ENCODE results near the gene ADAMTS16. TPM values are rescaled to one million over a fixed set of nuclear protein-coding genes. Genes with fewer than 3 reads are reported as not detected.
A peak's percentile ranks its signal among the peaks of the same experiment; 100 is the strongest.

The ADAMTS16 gene
- polyA plus RNA-seq, 3 donors = 61.0 to 75.3 (median 64.6) TPM

- no peak for DNase-seq (ENCODE audit: extremely low read depth in 1 of 11, low read depth in 9 of 11, low spot score in 4 of 11)
These were observed 774 bp upstream of the ADAMTS16 start for GRCh38 chr5:5139336-5139776.

GRCh38 chr5:5140479-5141338 lies 579 bp downstream of the ADAMTS16 start:
- no peak for DNase-seq (ENCODE audit: extremely low read depth in 1 of 11, low read depth in 9 of 11, low spot score in 4 of 11)

- DNase-seq (ENCODE audit: extremely low read depth in 1 of 11, low read depth in 9 of 11, low spot score in 4 of 11) = no peak
These were observed 1.1 kb downstream of the ADAMTS16 start for GRCh38 chr5:5141339-5141599.

- peak in 9 of 11 donors; percentile 47 to 76 (median 60) for DNase-seq (ENCODE audit: extremely low read depth in 1 of 11, low read depth in 9 of 11, low spot score in 4 of 11)
These were observed 1.7 kb downstream of the ADAMTS16 start for GRCh38 chr5:5141625-5142525.

GRCh38 chr5:5144441-5144840 lies 4.3 kb downstream of the ADAMTS16 start:
- DNase-seq (ENCODE audit: extremely low read depth in 1 of 11, low read depth in 9 of 11, low spot score in 4 of 11) = no peak

GRCh38 chr5:5145651-5146529 lies 5.8 kb downstream of the ADAMTS16 start:
- no peak for DNase-seq (ENCODE audit: extremely low read depth in 1 of 11, low read depth in 9 of 11, low spot score in 4 of 11)

GRCh38 chr5:5146530-5147160 lies 6.5 kb downstream of the ADAMTS16 start:
- no peak for DNase-seq (ENCODE audit: extremely low read depth in 1 of 11, low read depth in 9 of 11, low spot score in 4 of 11)

GRCh38 chr5:5149154-5149553 lies 9.0 kb downstream of the ADAMTS16 start:
- no peak for DNase-seq (ENCODE audit: extremely low read depth in 1 of 11, low read depth in 9 of 11, low spot score in 4 of 11)

- no peak for DNase-seq (ENCODE audit: extremely low read depth in 1 of 11, low read depth in 9 of 11, low spot score in 4 of 11)
These were observed 10.5 kb downstream of the ADAMTS16 start for GRCh38 chr5:5150667-5151066.

- DNase-seq (ENCODE audit: extremely low read depth in 1 of 11, low read depth in 9 of 11, low spot score in 4 of 11) = no peak
These were observed 14.6 kb downstream of the ADAMTS16 start for GRCh38 chr5:5154733-5155132.

- DNase-seq (ENCODE audit: extremely low read depth in 1 of 11, low read depth in 9 of 11, low spot score in 4 of 11) = no peak
These were observed 15.5 kb downstream of the ADAMTS16 start for GRCh38 chr5:5155617-5156016.

- DNase-seq (ENCODE audit: extremely low read depth in 1 of 11, low read depth in 9 of 11, low spot score in 4 of 11) = no peak
These were observed 16.4 kb downstream of the ADAMTS16 start for GRCh38 chr5:5156471-5157082.

- no peak for DNase-seq (ENCODE audit: extremely low read depth in 1 of 11, low read depth in 9 of 11, low spot score in 4 of 11)
These were observed 18.4 kb downstream of the ADAMTS16 start for GRCh38 chr5:5158472-5158895.

GRCh38 chr5:5159282-5160103 lies 19.4 kb downstream of the ADAMTS16 start:
- no peak for DNase-seq (ENCODE audit: extremely low read depth in 1 of 11, low read depth in 9 of 11, low spot score in 4 of 11)

GRCh38 chr5:5164163-5164562 lies 24.0 kb downstream of the ADAMTS16 start:
- no peak for DNase-seq (ENCODE audit: extremely low read depth in 1 of 11, low read depth in 9 of 11, low spot score in 4 of 11)

- no peak for DNase-seq (ENCODE audit: extremely low read depth in 1 of 11, low read depth in 9 of 11, low spot score in 4 of 11)
These were observed 25.4 kb downstream of the ADAMTS16 start for GRCh38 chr5:5165541-5166002.

GRCh38 chr5:5169466-5169865 lies 29.3 kb downstream of the ADAMTS16 start:
- no peak for DNase-seq (ENCODE audit: extremely low read depth in 1 of 11, low read depth in 9 of 11, low spot score in 4 of 11)

Data from renal cortex interstitium (tissue), 11 donors.